Activated naive CD8-positive, alpha-beta T cell treated with anti-CD3 and anti-CD28 coated beads, Interleukin-2, amount 50 U/mL, for 16 hours (primary cell): ENCODE results near the gene NOS1AP.
"Not testable (repeated sequence)": the region's sequence is repeated elsewhere in the genome, so short reads cannot be mapped to it uniquely, and the experiment has no call there.

Experiments
- DNase-seq: peaks from one replicate; pipeline ENCODE4 v3.0.0-alpha.2; 2020; ENCODE audit warnings: low read depth, low spot score

Gene NOS1AP

DNA sequence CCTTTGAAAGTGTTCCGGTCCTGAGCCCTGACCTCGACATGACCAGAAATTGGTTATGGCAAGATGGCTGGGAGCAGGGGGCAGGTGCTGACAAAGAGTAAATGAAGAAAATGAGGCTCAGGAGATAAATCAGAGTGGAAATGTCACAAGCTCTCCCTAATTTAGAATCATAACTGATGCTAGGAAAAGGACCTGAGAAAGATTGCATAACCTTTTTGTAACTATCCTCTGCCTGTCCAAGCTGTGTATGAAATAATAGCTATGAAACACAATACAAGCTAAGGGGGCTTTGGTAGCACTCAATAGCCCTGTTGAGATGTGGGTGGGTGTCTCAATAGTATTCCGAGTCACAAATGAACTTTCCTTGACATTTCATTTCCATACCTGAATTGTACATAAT, 12.9 kb upstream of the NOS1AP start:
- no peak for DNase-seq

GRCh38 chr1:162059721-162060120, 9.8 kb upstream of the NOS1AP start:
- no peak for DNase-seq

DNA sequence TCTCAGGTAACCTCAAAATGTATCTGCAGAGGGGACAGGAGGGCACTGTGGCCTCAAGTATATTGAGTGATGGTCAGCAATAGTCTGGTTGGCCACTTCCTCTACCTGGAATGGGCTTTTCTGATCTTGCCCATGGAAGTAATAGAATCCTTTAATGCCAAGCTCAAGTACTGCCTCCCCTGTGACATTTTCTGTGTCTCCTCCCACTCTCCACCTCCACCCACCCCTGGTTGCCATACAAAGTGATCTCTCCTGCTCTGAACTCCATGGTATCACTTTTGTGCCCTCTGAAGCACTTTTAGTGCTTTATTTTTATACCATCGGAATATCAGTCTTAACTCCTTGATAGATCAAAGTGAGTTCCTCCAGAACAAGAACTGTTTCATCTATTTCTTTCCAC, 9.2 kb upstream of the NOS1AP start:
- no peak for DNase-seq

DNA sequence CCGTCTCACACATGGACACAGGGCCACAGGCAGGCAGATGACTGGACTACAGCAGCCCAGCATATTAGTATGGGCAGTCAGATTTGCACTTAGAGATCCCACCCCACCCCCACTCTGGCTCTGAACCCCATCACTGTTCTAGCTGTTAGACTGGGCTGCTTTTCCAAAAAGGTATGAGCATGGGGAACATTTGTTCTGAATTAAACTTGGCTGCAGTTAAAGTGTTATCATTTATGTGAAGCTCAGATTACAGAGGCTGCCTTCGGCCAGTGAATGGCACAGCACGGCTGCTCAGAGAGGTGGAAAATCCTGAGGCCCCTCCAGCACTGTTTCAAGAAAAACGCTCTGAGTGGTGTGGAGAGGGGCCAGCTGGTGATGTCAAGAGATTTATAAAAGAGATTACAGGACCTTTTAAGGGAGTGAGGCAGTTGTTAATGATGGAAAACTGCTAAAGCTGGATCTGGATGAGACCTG, 6.9 kb upstream of the NOS1AP start:
- no peak for DNase-seq

- DNase-seq, result no peak
Measured at GRCh38 chr1:162065016-162065415, 4.5 kb upstream of the NOS1AP start.

DNA sequence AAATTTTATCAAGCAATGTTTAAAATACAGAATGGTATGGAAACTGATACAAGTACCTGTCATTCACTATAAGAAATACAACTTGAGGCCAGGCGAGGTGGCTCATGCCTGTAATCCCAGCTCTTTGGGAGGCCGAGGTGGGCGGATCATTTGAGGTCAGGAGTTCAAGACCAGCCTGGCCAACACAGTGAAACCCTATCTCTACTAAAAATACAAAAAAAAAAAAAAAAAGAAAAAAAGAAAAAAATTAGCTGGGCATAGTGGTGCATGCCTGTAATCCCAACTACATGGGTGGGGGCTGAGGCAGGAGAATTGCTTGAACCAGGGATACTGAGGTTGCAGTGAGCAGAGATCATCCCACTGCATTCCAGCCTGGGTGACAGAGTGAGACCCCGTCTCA, 2.7 kb upstream of the NOS1AP start:
- DNase-seq, result not testable (repeated sequence)

GRCh38 chr1:162067466-162067865, 2.0 kb upstream of the NOS1AP start:
- DNase-seq, result no peak

DNA sequence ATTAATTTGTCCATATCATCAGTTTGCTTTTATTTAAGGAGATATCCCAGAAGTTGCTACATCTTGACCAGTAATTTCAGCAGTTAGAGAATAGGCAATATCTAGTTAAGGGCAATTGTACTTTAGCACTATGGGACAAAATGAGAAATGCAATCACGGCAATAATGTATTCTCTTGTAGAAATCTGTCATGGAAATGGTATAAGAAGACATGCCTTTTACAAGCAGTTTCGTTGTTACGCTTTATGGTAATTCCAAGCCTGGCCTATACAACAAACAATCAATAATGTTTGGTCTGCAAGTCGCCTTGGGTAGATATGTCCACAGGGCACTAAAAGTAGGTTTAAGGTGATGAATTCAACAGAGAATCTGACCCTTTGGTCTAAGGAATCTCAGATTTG, 1.2 kb upstream of the NOS1AP start:
- DNase-seq, result no peak

DNA sequence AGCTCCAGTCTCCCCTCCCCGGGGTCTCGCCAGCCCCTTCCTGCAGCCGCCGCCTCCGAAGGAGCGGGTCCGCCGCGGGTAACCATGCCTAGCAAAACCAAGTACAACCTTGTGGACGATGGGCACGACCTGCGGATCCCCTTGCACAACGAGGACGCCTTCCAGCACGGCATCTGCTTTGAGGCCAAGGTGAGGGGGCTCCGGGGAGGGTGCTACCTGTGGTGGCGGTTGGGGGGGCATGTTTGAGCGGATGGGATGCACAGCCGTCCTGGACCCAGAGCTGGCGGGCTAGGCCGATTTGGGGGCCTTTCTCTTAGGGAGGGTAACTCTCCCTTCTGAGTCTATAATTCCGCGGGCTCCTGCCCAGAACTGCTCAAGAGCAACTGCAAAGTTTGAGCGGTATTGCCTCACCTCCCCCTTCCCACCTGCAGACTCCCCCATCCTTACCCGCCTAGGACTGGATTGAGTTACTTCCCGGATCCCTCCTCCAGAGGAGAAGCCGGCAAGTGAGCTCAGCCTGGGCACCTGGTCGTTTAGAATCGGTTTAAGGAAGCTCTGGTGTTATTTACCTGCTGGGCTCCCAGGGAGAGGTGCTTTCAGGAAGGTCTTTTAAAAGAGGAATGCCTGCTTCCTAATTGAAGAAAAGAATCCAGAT, 730 bp downstream of the NOS1AP start:
- no peak for DNase-seq

GRCh38 chr1:162070825-162071224, 1.3 kb downstream of the NOS1AP start:
- no peak for DNase-seq

DNA sequence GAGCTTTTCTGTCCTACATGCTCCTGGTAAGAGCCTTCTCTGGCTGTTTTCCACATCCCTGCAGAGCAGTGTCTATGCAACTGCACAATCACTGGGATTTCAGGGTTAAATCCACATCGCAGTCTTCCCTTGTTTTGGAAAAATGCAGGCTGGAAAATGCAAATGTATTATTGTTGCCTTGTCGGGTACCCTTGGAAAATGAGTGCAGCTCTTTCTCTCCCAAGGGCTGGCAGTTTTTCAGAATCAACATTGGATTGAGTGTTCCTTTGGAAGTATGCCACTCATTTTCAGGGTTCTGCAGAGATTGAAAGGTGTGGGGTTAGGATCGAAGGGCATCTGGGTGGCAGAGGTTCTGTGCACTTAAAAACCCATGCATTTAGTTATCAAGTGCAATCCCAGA, 3.2 kb downstream of the NOS1AP start:
- DNase-seq, result no peak

DNA sequence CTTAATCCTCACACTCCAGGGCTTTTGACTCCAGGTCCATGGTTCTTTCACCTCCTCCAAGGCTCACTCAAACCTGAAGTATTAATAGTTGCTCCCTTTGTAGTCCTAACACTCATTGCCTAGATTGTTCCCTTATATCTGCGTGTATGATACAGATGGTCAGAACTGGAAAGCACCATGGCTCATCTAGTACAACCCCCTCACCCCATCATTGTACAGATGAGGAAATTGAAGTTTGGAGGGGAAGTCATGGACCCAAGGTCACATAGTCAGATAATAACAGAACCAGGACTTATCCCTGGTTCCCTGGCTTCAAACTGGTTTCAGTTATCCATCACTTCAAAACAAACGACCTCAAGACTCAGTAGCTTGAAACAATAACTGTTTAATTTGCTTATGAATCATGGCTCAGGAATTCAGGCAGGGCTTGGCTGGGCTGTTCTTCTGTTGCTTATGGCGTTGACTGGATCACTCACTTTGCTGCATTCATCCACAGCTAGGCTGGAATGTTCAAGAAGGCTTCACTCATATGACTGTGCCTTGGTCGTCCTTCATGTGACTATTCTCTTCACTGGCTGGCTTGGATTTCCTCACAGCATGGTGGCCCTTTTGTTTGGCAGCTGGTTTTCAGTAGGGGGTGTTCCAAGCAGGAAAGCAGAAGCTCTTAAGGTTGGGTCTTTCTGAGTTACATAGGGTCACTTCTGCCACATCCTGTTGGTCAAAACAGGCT, 5.0 kb downstream of the NOS1AP start:
- DNase-seq, result no peak

- no peak for DNase-seq
Measured at GRCh38 chr1:162075862-162076261, 6.4 kb downstream of the NOS1AP start.

- no peak for DNase-seq
Measured at GRCh38 chr1:162077648-162078299, 8.3 kb downstream of the NOS1AP start.

DNA sequence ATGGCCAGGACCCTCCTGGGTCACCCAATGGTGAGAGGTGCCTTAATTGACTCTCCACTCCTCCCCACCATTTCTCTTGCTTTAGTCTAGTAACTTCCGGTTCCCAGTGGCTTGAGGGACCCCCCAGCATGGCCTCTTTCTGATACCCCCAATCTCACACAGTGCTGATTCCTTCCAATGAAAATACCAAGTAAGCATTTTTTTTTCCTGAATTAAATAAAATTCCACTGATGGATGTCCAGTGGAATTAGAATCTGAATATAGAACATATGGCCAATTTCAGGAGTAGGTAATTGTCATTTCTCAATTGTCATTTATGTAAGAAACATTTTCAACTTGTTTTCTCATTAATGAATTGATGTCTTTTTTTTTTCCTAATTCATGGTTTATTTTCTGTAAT, 9.5 kb downstream of the NOS1AP start:
- no peak for DNase-seq

DNA sequence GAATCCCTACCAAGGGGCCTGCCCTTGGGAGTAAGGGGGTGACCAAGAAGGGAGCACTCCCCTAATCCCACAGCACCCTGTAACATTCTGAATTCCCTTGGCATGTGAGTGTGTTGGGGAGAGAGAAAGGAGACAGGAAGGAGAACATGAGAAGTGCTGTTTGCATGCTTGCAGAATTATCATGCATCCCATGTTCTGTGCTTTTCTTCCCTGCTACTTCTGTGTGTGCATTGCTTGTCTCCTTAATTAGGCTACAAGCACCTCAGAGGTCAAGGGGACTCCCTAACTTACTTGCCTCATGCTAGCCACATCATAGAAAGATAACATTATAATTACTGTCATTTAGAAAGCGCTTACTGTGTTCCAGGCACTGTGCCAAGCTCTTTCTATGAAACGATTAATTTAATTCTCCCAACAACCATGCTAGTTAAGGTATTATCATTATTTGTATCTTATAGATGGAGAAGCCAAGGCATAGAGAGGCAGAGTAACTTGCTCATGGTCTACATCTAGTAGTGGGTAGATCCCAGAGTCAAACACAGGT, 11.1 kb downstream of the NOS1AP start:
- no peak for DNase-seq

DNA sequence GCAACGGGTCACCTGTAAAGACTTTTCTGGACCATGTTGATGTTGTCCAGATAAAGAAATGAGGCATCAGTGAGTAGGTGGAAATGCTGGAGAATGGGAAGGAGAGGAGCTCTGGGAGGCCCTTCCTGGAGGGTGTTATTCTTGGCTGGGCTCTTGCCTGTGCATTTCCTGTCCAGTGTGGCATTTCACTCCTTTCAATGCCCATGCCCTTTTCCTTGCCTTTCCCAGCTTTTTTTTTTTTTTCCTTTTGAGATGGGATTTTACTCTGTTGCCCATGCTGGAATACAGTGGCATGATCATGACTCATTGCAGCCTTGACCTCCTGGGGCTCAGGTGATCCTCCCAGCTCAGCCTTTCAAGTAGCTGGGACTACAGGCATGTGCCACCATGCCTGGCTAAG, 11.8 kb downstream of the NOS1AP start:
- DNase-seq, result no peak

GRCh38 chr1:162082080-162082479, 12.6 kb downstream of the NOS1AP start:
- not testable (repeated sequence) for DNase-seq

- no peak for DNase-seq
Measured at GRCh38 chr1:162083273-162083672, 13.8 kb downstream of the NOS1AP start.

- no peak for DNase-seq
Measured at GRCh38 chr1:162085991-162086390, 16.5 kb downstream of the NOS1AP start.

GRCh38 chr1:162087111-162087510, 17.6 kb downstream of the NOS1AP start:
- no peak for DNase-seq

DNA sequence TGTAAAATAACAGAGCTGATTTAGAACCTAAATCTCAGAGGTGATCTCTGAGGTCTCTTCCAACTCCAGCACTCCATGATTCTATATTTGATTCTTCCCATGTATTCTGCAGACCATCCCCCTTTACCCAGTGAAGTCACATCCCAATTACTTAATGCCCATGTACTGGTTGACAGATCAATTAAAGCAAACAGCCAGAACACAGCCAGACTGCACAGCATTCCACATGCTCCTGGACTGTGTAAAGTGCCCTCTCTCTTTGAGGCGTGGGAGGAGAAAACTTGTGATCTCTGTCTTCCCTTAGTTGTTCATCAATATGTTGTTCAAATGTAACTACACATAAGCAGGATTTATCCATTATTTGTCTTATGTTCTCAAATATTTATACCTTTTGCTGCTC, 18.1 kb downstream of the NOS1AP start:
- DNase-seq, result no peak
